ENCODE results near the gene RNU4-1.
"Not testable (repeated sequence)": the region's sequence is repeated elsewhere in the genome, so short reads cannot be mapped to it uniquely, and the experiment has no call there.

RNU4-1 gene

GRCh38 chr12:120258323-120258896 lies 34.6 kb downstream of the RNU4-1 start:
- DNase-seq (ENCODE audit: low read depth) = no peak

DNA sequence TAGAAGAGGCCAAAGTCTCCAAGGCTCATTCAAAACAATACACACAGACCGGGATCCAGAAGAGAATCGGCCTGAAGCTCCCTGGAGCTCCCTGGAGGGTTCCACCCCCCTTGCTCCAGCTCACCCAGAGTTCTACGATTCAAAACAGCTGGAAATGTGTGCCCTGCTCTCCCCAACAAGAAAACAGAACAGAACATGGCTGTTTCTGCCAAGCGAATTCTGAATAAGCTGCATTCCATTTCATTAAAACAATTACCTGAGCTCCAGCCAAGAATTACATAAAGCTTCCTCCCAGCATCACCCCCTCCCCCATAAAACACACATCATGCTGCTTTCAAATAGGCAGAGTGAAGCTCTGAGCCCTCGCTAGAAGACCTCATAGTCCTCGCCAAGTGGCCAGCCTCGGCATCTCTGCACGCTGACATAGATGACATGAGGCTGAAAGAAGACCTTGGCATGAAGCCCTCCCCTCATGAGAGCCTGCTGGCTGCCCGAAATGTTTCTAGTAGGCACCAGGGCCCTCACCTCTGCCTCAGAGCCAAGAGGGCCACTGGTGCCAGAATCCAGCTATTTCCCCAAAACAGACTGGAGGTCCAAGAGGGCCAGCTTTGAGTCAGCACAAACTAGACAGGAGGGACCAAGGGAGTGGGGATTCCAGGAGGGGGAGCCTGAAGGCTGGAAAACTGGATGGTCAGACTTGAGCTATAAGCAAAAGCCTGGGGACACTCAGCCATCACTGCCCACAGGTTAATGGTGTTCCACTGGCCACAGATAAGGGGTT lies 35.8 kb downstream of the RNU4-1 start:
- DNase-seq (ENCODE audit: low read depth) = no peak

DNA sequence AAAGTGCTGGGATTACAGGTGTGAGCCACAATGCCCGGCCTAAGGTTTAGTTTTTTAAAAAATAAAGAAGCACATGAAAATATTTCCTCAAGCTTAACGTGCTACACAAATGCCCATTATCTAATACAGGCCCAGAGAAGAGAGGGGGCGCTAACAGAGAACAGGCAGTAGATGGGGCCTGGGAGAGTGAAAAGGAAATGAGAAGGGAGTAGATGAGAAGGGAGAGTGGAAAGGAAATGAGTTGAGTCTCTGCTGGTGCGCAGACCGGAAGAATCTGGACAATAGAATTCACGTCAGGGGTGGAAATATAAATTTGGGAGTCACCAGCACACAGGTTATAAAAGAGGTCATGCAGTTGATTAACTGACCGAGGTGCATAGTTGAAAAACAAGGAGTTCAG lies 38.2 kb downstream of the RNU4-1 start:
- DNase-seq (ENCODE audit: low read depth) = no peak

GRCh38 chr12:120253313-120253712 lies 39.7 kb downstream of the RNU4-1 start:
- DNase-seq (ENCODE audit: low read depth) = not testable (repeated sequence)

- DNase-seq (ENCODE audit: low read depth) = peak; percentile 57
Measured at GRCh38 chr12:120252071-120252906, 40.7 kb downstream of the RNU4-1 start.

DNA sequence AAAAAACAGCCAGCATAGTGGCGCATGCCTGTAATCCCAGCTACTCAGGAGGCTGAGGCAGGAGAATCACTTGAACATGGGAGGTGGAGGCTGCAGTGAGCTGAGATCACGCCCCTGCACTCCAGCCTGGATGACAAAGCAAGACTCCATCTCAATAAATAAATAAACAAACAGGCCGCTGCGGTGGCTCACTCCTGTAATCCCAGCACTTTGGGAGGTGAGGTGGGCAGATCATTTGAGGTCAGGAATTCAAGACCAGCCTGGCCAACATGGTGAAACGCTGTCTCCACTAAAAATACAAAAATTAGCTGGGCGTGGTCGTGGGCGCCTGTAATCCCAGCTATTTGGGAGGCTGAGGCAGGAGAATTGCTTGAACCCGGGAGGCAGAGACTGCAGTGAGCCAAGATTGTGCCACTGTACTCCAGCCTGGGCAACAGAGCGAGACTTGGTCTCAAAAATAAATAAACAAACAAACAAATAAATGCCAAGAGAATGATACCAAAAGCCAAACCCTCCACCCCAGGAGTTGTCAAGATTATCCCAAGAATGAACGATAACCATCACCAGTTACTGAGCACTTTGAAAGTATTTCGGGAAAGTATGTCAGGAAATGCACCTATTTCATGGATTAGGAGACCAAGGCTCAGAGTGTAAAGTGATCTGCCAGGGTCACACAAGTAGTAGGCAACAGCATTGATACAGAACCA lies 41.5 kb downstream of the RNU4-1 start:
- DNase-seq (ENCODE audit: low read depth) = not testable (repeated sequence)

- DNase-seq (ENCODE audit: low read depth) = no peak
Measured at GRCh38 chr12:120249875-120250795, 42.9 kb downstream of the RNU4-1 start.

DNA sequence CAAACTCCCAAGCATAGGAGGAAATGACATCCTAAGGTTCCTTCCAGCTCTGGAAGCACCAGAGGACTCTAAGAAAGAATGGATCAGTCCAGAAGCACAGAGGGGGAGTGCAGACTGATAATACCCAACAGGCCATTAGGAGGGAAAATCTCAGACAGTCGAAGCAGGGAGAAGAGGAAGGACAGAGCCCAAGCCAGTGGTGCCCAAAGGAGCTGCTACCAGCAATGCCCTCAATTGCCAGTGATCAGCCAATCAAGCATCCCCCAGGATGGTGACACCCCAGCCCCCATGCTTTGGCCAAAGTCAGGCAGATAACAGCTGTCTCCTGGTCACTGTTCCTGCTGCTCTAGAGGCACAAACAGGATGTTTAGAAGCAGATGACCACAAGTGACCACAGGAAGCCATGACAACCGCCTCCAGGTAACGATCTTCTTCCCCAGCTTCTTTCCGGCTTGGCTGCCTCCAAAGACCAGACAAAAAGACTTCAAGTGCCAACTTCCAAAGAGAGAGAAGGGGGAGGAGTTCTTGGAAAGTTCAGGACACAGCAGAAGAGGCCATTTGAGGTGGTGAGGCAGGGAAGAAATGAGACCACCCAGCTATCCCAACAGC lies 43.7 kb downstream of the RNU4-1 start:
- no peak for DNase-seq (ENCODE audit: low read depth)

DNA sequence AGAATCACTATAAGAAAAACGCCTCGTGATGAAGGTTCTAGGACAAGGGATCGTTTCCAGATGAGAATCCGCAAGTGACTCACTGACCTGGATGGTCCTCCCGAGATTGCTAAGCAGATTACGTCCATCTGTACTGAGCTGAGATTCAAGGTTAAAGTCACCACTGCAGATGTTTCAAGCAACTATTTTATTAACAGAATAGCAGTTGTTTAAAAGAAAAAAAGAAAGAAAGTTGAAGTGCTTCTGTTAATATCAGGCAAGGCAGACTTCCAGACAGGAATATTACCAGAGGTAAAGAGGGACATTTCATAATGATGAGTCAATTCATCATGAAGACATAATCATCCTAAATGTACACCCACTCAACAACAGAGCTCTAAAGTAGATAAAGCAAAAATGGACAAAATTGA lies 45.4 kb downstream of the RNU4-1 start:
- no peak for DNase-seq (ENCODE audit: low read depth)

DNA sequence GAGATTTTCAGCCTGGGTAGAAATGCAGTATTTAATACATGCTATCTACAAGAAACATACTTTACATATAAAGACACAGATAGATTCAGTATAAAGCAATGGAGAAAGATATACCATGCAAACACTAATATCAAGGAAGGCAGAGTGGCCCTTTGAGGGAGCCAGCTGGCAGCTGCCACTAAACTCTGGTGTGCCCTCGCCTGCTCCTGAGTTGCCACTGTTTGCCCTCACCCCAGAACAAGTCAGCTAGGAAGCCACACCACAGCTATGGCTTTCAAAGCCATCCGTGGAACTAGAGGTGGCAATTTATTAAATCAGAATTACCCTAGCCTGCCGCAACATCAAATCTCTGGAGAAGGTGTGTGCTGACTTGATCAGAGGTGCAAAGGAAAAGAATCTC lies 45.9 kb downstream of the RNU4-1 start:
- no peak for DNase-seq (ENCODE audit: low read depth)

- DNase-seq (ENCODE audit: low read depth) = not testable (repeated sequence)
Measured at GRCh38 chr12:120246705-120247104, 46.3 kb downstream of the RNU4-1 start.

Data from activated T-helper 9 cell treated with anti-CD3 and anti-CD28 coated beads, Interleukin-2, amount 50 U/mL, for 16 hours (primary cell).